Measurements from ENCODE around the gene STRBP. TPM values are rescaled to one million over a fixed set of nuclear protein-coding genes. Genes with fewer than 3 reads are reported as not detected.

Gene STRBP
- total and polyA plus RNA-seq, 2 of the 4 experiments (the other 2 are of a cell fraction): 2.1 to 2.5 TPM

GRCh38 chr9:123246534-123246933, 21.9 kb downstream of the STRBP start:
- no peak overlapping the region for H3K4ac ChIP-seq (ENCODE audit: low read depth, low read length)
- H3K18ac ChIP-seq (ENCODE audit: low read depth, low read length): no peak overlapping the region
- DNase-seq: no peak
- POLR2A ChIA-PET (ENCODE audit: unreplicated experiment): no interaction called here
- TF ChIP-seq BHLHE40 (IDR thresholded peaks at IDR 0.05; ENCODE audit: low read depth, low read length) (no peak), SMC3 (IDR thresholded peaks at IDR 0.05; ENCODE audit: low read depth, low read length) (no peak), RCOR1 (IDR thresholded peaks at IDR 0.05; ENCODE audit: insufficient replicate concordance, low read length) (no peak), MXI1 (IDR thresholded peaks at IDR 0.05; ENCODE audit: borderline replicate concordance, low read depth, low read length) (no peak), FOS (IDR thresholded peaks at IDR 0.05; ENCODE audit: low read depth, low read length) (no peak), POLR2A (IDR thresholded peaks at IDR 0.05; ENCODE audit: low read depth, low read length) (no peak), RFX5 (IDR thresholded peaks at IDR 0.05; ENCODE audit: low read depth, low read length) (no peak), CHD1 (IDR thresholded peaks at IDR 0.05; ENCODE audit: low read depth, low read length) (no peak), ELK1 (IDR thresholded peaks at IDR 0.05; ENCODE audit: borderline replicate concordance, low read depth, low read length) (no peak), CTCF (conservative IDR thresholded peaks at IDR 0.05; ENCODE audit: low read depth, low read length) (no peak), USF2 (IDR thresholded peaks at IDR 0.05; ENCODE audit: low read depth, low read length) (no peak), NFE2L2 (IDR thresholded peaks at IDR 0.05; ENCODE audit: low read depth, low read length) (no peak), CEBPB (IDR thresholded peaks at IDR 0.05; ENCODE audit: low read depth, low read length) (no peak), MAZ (IDR thresholded peaks at IDR 0.05; ENCODE audit: borderline replicate concordance, low read depth, low read length) (no peak)
- no peak overlapping the region for H2AK9ac ChIP-seq (replicated peaks; ENCODE audit: low read depth, low read length, poor library complexity)
- H3K36me3 ChIP-seq (ENCODE audit: control insufficient read depth, insufficient read depth, low read length): no peaks in the 10 kb centered on the region
- H3K9ac ChIP-seq (ENCODE audit: low read depth, low read length): no peak overlapping the region
- no peaks in the 10 kb centered on the region; the same call in 1 of the 2 replicates for H3K27me3 ChIP-seq (ENCODE audit: control insufficient read depth, insufficient read depth, low read length)
- CTCF ChIA-PET: no interaction called here
- no peak overlapping the region for H2BK5ac ChIP-seq (ENCODE audit: low read depth, low read length, poor library complexity, severe bottlenecking)
- H3K9me3 ChIP-seq (ENCODE audit: control insufficient read depth, insufficient read depth, low read length): no peaks in the 10 kb centered on the region
- no peak overlapping the region for H2AK5ac ChIP-seq (ENCODE audit: low read depth, low read length)
- H3K79me1 ChIP-seq (ENCODE audit: low read depth in 1 of 2, low read length in 2 of 2): no peaks in the 10 kb centered on the region
- H3K56ac ChIP-seq (ENCODE audit: extremely low read depth, insufficient read depth, low read length): no peak overlapping the region
- H3K4me1 ChIP-seq (ENCODE audit: control insufficient read depth, insufficient read depth, low read length): no peaks in the 10 kb centered on the region
- no peak overlapping the region for H3K27ac ChIP-seq (ENCODE audit: insufficient read depth, low read length)
- H4K20me1 ChIP-seq (ENCODE audit: insufficient read depth, low read length): no peaks in the 10 kb centered on the region
- H3K4me3 ChIP-seq (ENCODE audit: insufficient read depth, low read depth, low read length): no peak overlapping the region
- no peak overlapping the region for H2AFZ ChIP-seq (replicated peaks; ENCODE audit: low read length, poor library complexity)
- H4K5ac ChIP-seq (ENCODE audit: low read depth, low read length): no peak overlapping the region
- H4K8ac ChIP-seq (ENCODE audit: low read depth in 2 of 2, low read length in 2 of 2): no peak overlapping the region
- intact Hi-C loops (cut with micrococcal nuclease): no loop called here
- H4K91ac ChIP-seq (ENCODE audit: insufficient read depth, low read depth, low read length): no peak overlapping the region
- H2BK15ac ChIP-seq (ENCODE audit: low read depth, low read length): no peak overlapping the region
- BruUV-seq (replicated peaks): no TSS peak
- H3K23ac ChIP-seq (ENCODE audit: low read depth, low read length): no peak overlapping the region
- H2BK20ac ChIP-seq (ENCODE audit: low read depth, low read length): no peak overlapping the region
- in situ Hi-C loops (cut with MboI; ENCODE audit: low sequenced_read_pairs): no loop called here
- no peak overlapping the region for H3K14ac ChIP-seq (replicated peaks; ENCODE audit: low read depth, low read length)
- dilution Hi-C loops (cut with HindIII; ENCODE audit: low sequenced_read_pairs, unreplicated experiment): no loop called here
- H3K4me2 ChIP-seq (ENCODE audit: low read depth, low read length): no peak overlapping the region
- H2BK120ac ChIP-seq (ENCODE audit: low read depth, low read length): no peak overlapping the region
- no peaks in the 10 kb centered on the region for H3K9me1 ChIP-seq (ENCODE audit: insufficient read depth, low read length)
- ATAC-seq (ENCODE audit: low read depth): no peak

Data from IMR-90 (cell line).